A673 (cell line): ENCODE results near the gene IGFBP5. TPM values are rescaled to one million over a fixed set of nuclear protein-coding genes. Genes with fewer than 3 reads are reported as not detected.

Experiments used
- BruUV-seq: library from RNA; stranded (reverse); fragments of 400-500 nt; replicated peaks from 2 replicates; lab custom pipeline; 2021; lab: Mats Ljungman, UMichigan
- CTCF ChIA-PET: fragments of 300-600 bp; sonication (Branson Sonifier 250); formaldehyde crosslinking; loops from one replicate; lab custom pipeline; 2022; ENCODE audit warnings: antibody characterized with exemption; lab: Charles Lee
- POLR2A ChIA-PET: fragments of 300-600 bp; sonication (Branson Sonifier 250); formaldehyde crosslinking; loops from one replicate; lab custom pipeline; 2022; ENCODE audit warnings: antibody characterized with exemption; ENCODE audit not compliant: low non-redundant PET; lab: Charles Lee
- DNase-seq: peaks from one replicate; pipeline ENCODE4 v3.0.0-alpha.2; 2015; ENCODE audit warnings: low spot score
- H3K27ac ChIP-seq: fragments of 200-600 bp; sonication (generic); 2 replicates; pipeline ENCODE4 v1.5.1; 2016; ENCODE audit warnings: mixed run types, low read depth, mild to moderate bottlenecking, mixed read lengths, antibody characterized with exemption, low read length; ENCODE audit not compliant: poor library complexity, severe bottlenecking
- H3K27me3 ChIP-seq: fragments of 200-600 bp; sonication (generic); replicated peaks from 2 replicates; pipeline ENCODE4 v1.6.1; 2017; ENCODE audit warnings: mixed run types, low read depth, mild to moderate bottlenecking, mixed read lengths, antibody characterized with exemption, low read length; ENCODE audit not compliant: insufficient read depth, poor library complexity
- H3K36me3 ChIP-seq: fragments of 200-600 bp; sonication (generic); 2 replicates; pipeline ENCODE4 v1.6.1; 2016; ENCODE audit warnings: mixed run types, mild to moderate bottlenecking, mixed read lengths, antibody characterized with exemption, low read length; ENCODE audit not compliant: insufficient read depth, poor library complexity, severe bottlenecking
- H3K4me1 ChIP-seq: fragments of 200-600 bp; sonication (generic); 2 replicates; pipeline ENCODE4 v1.6.1; 2017; ENCODE audit warnings: mixed run types, mild to moderate bottlenecking, mixed read lengths, antibody characterized with exemption, low read length; ENCODE audit not compliant: insufficient read depth, poor library complexity, severe bottlenecking
- H3K4me3 ChIP-seq: fragments of 200-600 bp; sonication (generic); 2 replicates; pipeline ENCODE4 v1.5.1; 2016; ENCODE audit warnings: low read depth, mixed run types, mild to moderate bottlenecking, mixed read lengths, low read length; ENCODE audit not compliant: poor library complexity, severe bottlenecking
- H3K9me3 ChIP-seq: fragments of 200-600 bp; sonication (generic); 2 replicates; pipeline ENCODE4 v1.6.1; 2016; ENCODE audit warnings: mixed run types, low read depth, mild to moderate bottlenecking, mixed read lengths, antibody characterized with exemption, low read length; ENCODE audit not compliant: poor library complexity, severe bottlenecking
- CTCF ChIP-seq: fragments of 300-800, 200-600 bp; sonication (generic); conservative IDR thresholded peaks from 2 replicates; pipeline ENCODE4 v1.5.1; 2017; ENCODE audit warnings: low read depth, mild to moderate bottlenecking, antibody characterized with exemption, low read length, moderate library complexity, mixed read lengths
- EZH2 ChIP-seq: fragments of 200-600 bp; sonication (generic); IDR thresholded peaks from 2 replicates; pipeline ENCODE4 v1.6.1; 2017; ENCODE audit warnings: borderline replicate concordance, low read depth, mild to moderate bottlenecking, mixed read lengths, antibody characterized with exemption, low read length; ENCODE audit not compliant: poor library complexity, severe bottlenecking
- intact Hi-C: fragments of 100-400 bp; cut with micrococcal nuclease; formaldehyde crosslinking; loops from one replicate; pipeline ENCODE4 v1.10.0; 2022; ENCODE audit not compliant: unreplicated experiment
- total RNA-seq: library from RNA; stranded (reverse); gene quantifications from 2 replicates; pipeline ENCODE4 v1.2.3, GENCODE V29; 2021

Gene IGFBP5
- total RNA-seq, 1 experiment from 2014 or later, result 5.4 TPM

DNA sequence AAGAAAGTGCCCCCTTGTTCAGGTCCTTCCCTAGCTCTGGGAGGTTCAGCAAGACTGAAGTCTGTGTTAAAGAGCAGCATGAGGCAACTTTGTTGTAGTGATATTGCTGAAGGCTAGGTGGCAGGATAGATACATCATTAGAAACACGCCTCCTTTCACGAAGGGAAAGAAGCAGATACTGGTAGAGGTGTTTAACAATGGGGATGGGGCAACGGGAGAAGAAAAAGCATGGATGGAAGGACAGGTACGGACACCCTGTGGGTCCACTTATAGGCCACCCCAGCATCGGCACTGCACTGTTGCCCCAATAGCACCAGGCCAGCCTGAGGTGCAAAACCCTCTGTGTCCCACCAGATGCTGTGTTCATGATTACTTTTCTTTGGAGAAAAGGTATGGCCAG lies 3.5 kb upstream of the IGFBP5 start:
- no peak overlapping the region for H3K27ac ChIP-seq
- TF ChIP-seq CTCF (peak; percentile 81), EZH2 (no peak)
- H3K36me3 ChIP-seq, result no peaks in the 10 kb centered on the region
- H3K4me1 ChIP-seq, result peaks cover 44% of the 10 kb centered on the region
- H3K27me3 ChIP-seq, result no peaks in the 10 kb centered on the region
- ChIA-PET CTCF (interaction anchor here (0.7 to 1.6 kb wide), 6 partner anchors 16 to 1014 kb away, joined by 3 to 9 read pairs (median 4); no protein-coding TSS in a partner anchor), POLR2A (no interaction called here)
- intact Hi-C loops, result loop anchor here (2.0 to 10.0 kb wide), 4 partner anchors 266 to 1058 kb away; no protein-coding TSS in a partner anchor
- no TSS peak for BruUV-seq
- peak; percentile 76 for DNase-seq
- no peaks in the 10 kb centered on the region for H3K9me3 ChIP-seq
- no peak overlapping the region for H3K4me3 ChIP-seq

DNA sequence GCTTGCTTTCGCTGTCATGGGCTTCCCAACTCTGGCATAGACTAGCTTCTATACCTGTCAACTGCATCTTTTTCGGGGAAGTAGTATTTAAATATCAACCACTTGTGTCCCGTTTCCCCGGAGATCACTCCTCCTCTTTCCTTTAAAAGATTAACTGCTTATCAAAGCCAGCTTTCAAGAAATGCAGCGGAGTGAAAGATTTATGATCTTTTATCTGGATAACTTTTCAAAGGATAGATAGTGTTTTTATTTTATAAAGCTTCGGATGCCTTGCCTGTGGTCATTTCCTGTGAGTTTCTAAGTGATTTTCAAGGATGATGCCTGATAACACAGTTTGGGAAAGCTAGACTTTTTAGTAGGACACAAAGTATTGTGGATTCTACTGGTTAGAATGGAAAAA lies 2.9 kb upstream of the IGFBP5 start:
- no peak for DNase-seq
- no peak for TF ChIP-seq CTCF
- CTCF ChIA-PET, result interaction anchor here (0.6 to 1.6 kb wide), 7 partner anchors 11 to 1015 kb away, joined by 3 to 9 read pairs (median 4); no protein-coding TSS in a partner anchor
- H3K36me3 ChIP-seq, result no peaks in the 10 kb centered on the region
- H3K27ac ChIP-seq, result no peak overlapping the region
- BruUV-seq, result no TSS peak
- POLR2A ChIA-PET, result no interaction called here
- peaks cover 49% of the 10 kb centered on the region for H3K4me1 ChIP-seq
- no peak overlapping the region for H3K4me3 ChIP-seq
- H3K9me3 ChIP-seq, result no peaks in the 10 kb centered on the region
- intact Hi-C loops, result loop anchor here (2.0 to 10.0 kb wide), 4 partner anchors 267 to 1059 kb away; no protein-coding TSS in a partner anchor
- H3K27me3 ChIP-seq, result no peaks in the 10 kb centered on the region

- CTCF ChIA-PET, result no interaction called here
- Histone ChIP-seq H3K36me3 (no peaks in the 10 kb centered on the region), H3K4me1 (peaks cover 50% of the 10 kb centered on the region), H3K9me3 (no peaks in the 10 kb centered on the region), H3K27ac (no peak overlapping the region), H3K27me3 (no peaks in the 10 kb centered on the region), H3K4me3 (no peak overlapping the region)
- peak; percentile 71 for TF ChIP-seq CTCF
- no peak for TF ChIP-seq EZH2
- intact Hi-C loops, result loop anchor here (5.0 to 10.0 kb wide), 3 partner anchors 268 to 1060 kb away; no protein-coding TSS in a partner anchor
- BruUV-seq, result no TSS peak
- POLR2A ChIA-PET, result interaction anchor here (0.6 to 1.1 kb wide), 2 partner anchors 18 to 199 kb away, joined by 3 to 5 read pairs; partner anchors contain the start of gene RPL37A
- peak; percentile 65 for DNase-seq
Observed at GRCh38 chr2:216696751-216697560, 1.6 kb upstream of the IGFBP5 start.
